ENCODE data around the gene ZNF609.

- no peak for TF ChIP-seq POLR2A (IDR thresholded peaks at IDR 0.05; ENCODE audit: borderline replicate concordance, extremely low read depth, insufficient read depth, insufficient read length)
- no peak for TF ChIP-seq REST (IDR thresholded peaks at IDR 0.05; ENCODE audit: low read depth)
- TF ChIP-seq CTCF (IDR thresholded peaks at IDR 0.05 in 2 of 3, conservative IDR thresholded peaks at IDR 0.05 in 1 of 3; ENCODE audit: borderline replicate concordance in 1 of 3, insufficient read depth in 1 of 3, low read depth in 2 of 3, low read length in 2 of 3) = no peak
- TF ChIP-seq, protein P1, sequence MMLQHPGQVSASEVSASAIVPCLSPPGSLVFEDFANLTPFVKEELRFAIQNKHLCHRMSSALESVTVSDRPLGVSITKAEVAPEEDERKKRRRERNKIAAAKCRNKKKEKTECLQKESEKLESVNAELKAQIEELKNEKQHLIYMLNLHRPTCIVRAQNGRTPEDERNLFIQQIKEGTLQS (IDR thresholded peaks at IDR 0.05) = no peak
- no peak for TF ChIP-seq EZH2phosphoT487 (IDR thresholded peaks at IDR 0.05; ENCODE audit: borderline replicate concordance)
- TF ChIP-seq SP1 (IDR thresholded peaks at IDR 0.05; ENCODE audit: low read depth) = no peak
Measured at GRCh38 chr15:64701482-64702184, 241.3 kb downstream of the ZNF609 start.
